ENCODE results near the gene TMEM8B. TPM values are rescaled to one million over a fixed set of nuclear protein-coding genes. Genes with fewer than 3 reads are reported as not detected.

Gene TMEM8B
- total RNA-seq, 2 experiments from 2014 or later = 5.8 to 6.9 TPM

- POLR2A ChIA-PET = no interaction called here
Observed at GRCh38 chr9:35856882-35857281, 27.9 kb downstream of the TMEM8B start.

DNA sequence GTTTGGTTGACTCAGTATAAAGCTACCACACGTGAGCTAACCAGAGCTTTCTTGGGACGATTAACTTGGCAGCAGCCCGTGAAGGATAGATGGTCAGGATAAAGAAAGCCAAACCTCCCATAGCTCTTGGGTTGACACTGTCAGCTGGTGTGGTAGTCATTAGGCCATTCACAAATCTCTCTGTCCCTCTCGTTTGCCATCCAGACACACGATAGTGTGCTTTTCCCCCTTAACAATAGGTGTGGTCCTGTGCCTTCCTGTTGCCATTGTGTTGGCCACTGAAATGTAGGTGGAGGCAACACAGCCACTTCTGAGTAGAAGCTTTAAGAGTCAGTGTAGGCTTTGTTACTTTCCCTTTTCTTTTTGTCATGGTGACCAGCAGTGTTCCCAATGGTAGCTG lies 29.4 kb downstream of the TMEM8B start:
- POLR2A ChIA-PET = no interaction called here
- no peaks in the 10 kb centered on the region for H3K9me3 Mint-ChIP-seq (ENCODE audit: low read depth)
- intact Hi-C loops (cut with DNase I, micrococcal nuclease) = no loop called here
- H3K27me3 Mint-ChIP-seq = peaks cover 5% of the 10 kb centered on the region
- no peaks in the 10 kb centered on the region for H3K36me3 Mint-ChIP-seq (ENCODE audit: low read depth)
- no peak overlapping the region for H3K27ac Mint-ChIP-seq
- DNase-seq = no peak
- CTCF ChIA-PET = interaction anchor here (0.6 to 2.4 kb wide), 7 partner anchors 20 to 247 kb away, joined by 3 to 10 read pairs (median 5); no protein-coding TSS in a partner anchor
- H3K4me1 Mint-ChIP-seq = no peaks in the 10 kb centered on the region
- no peak for ATAC-seq
- no peak overlapping the region for H3K4me3 Mint-ChIP-seq

More at GRCh38 chr9:35856882-35857281, 27.9 kb downstream of the TMEM8B start:
- intact Hi-C loops (cut with DNase I, micrococcal nuclease) = no loop called here
- no peaks in the 10 kb centered on the region for H3K9me3 Mint-ChIP-seq (ENCODE audit: low read depth)
- H3K36me3 Mint-ChIP-seq (ENCODE audit: low read depth) = no peaks in the 10 kb centered on the region
- DNase-seq = no peak
- H3K4me1 Mint-ChIP-seq = no peaks in the 10 kb centered on the region
- H3K4me3 Mint-ChIP-seq = no peak overlapping the region
- no peak for ATAC-seq
- H3K27me3 Mint-ChIP-seq = peaks cover 5% of the 10 kb centered on the region
- no peak overlapping the region for H3K27ac Mint-ChIP-seq
- CTCF ChIA-PET = interaction anchor here (0.7 to 2.4 kb wide), 7 partner anchors 25 to 82 kb away, joined by 3 to 10 read pairs (median 4); no protein-coding TSS in a partner anchor

- Mint-ChIP-seq H3K36me3 (ENCODE audit: low read depth) (no peaks in the 10 kb centered on the region), H3K27me3 (peaks cover 5% of the 10 kb centered on the region), H3K4me3 (no peak overlapping the region), H3K4me1 (no peaks in the 10 kb centered on the region), H3K27ac (no peak overlapping the region), H3K9me3 (ENCODE audit: low read depth) (no peaks in the 10 kb centered on the region)
- DNase-seq (peak; percentile 45), ATAC-seq (peak; percentile 74)
- intact Hi-C loops (cut with DNase I, micrococcal nuclease) = no loop called here
- CTCF ChIA-PET = interaction anchor here (0.6 to 1.0 kb wide), 3 partner anchors 19 to 140 kb away, joined by 3 to 4 read pairs (median 3); no protein-coding TSS in a partner anchor
- POLR2A ChIA-PET = interaction anchor here (0.6 kb wide), 1 partner anchor 698 kb away, joined by 3 read pairs; no protein-coding TSS in a partner anchor
Observed at GRCh38 chr9:35859310-35859989, 30.4 kb downstream of the TMEM8B start.

DNA sequence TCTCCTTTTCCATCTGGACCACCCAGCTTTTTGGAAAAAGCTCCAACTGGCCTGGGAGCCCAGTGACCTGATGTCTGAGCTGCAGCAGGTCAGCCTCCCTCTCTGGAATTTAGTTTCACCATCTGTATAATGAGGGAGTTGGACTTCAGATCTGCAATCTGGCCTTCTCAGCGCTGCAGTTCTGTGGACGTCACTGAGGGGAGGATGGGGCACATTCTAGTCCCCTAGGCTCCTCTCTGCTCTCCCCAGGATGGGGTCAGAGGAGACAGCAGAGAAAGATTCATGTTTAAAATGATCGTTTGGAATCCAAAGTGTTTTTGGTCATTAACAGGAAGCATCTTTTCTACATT lies 30.9 kb downstream of the TMEM8B start:
- Mint-ChIP-seq H3K4me3 (no peak overlapping the region), H3K27me3 (peaks cover 5% of the 10 kb centered on the region), H3K27ac (no peak overlapping the region), H3K9me3 (ENCODE audit: low read depth) (no peaks in the 10 kb centered on the region), H3K36me3 (ENCODE audit: low read depth) (no peaks in the 10 kb centered on the region), H3K4me1 (no peaks in the 10 kb centered on the region)
- intact Hi-C loops (cut with DNase I, micrococcal nuclease) = no loop called here
- DNase-seq (no peak), ATAC-seq (no peak)
- CTCF ChIA-PET = interaction anchor here (0.6 to 1.0 kb wide), 3 partner anchors 16 to 139 kb away, joined by 3 to 4 read pairs (median 3); no protein-coding TSS in a partner anchor
- POLR2A ChIA-PET = interaction anchor here (0.6 kb wide), 1 partner anchor 699 kb away, joined by 3 read pairs; no protein-coding TSS in a partner anchor

GRCh38 chr9:35861161-35861897 lies 32.3 kb downstream of the TMEM8B start:
- H3K4me1 Mint-ChIP-seq = no peaks in the 10 kb centered on the region
- intact Hi-C loops (cut with DNase I, micrococcal nuclease) = no loop called here
- ATAC-seq (no peak), DNase-seq (no peak)
- no peak overlapping the region for H3K4me3 Mint-ChIP-seq
- H3K9me3 Mint-ChIP-seq (ENCODE audit: low read depth) = no peaks in the 10 kb centered on the region
- ChIA-PET CTCF (interaction anchor here (0.6 to 2.5 kb wide), 5 partner anchors 17 to 167 kb away, joined by 3 to 8 read pairs (median 3); no protein-coding TSS in a partner anchor), POLR2A (no interaction called here)
- no peak overlapping the region for H3K27ac Mint-ChIP-seq
- H3K27me3 Mint-ChIP-seq = peaks cover 5% of the 10 kb centered on the region
- no peaks in the 10 kb centered on the region for H3K36me3 Mint-ChIP-seq (ENCODE audit: low read depth)

DNA sequence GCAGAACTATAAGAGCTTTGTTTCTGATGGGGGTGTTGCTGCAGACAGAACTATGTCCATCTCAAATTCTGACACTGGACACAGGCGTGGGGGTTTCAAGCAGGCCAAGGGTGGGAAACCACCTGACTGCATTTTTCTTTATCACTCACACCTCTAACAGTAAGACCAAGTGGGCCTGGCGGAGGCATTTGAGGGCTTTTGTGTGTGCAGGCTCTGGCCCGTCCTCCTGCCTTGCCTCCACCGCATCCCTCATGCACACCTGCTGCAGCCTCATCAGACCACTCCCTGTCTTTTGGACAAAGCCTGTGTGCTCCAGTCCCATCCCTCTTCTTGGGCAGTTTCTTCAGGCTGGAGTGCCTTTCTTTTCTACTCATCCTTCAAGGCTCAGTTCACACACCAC lies 33.3 kb downstream of the TMEM8B start:
- no peak overlapping the region for H3K27ac Mint-ChIP-seq
- ChIA-PET POLR2A (no interaction called here), CTCF (interaction anchor here (0.7 to 2.5 kb wide), 3 partner anchors 16 to 168 kb away, joined by 3 to 8 read pairs (median 3); no protein-coding TSS in a partner anchor)
- H3K4me3 Mint-ChIP-seq = no peak overlapping the region
- ATAC-seq (no peak), DNase-seq (no peak)
- H3K4me1 Mint-ChIP-seq = no peaks in the 10 kb centered on the region
- no peaks in the 10 kb centered on the region for H3K36me3 Mint-ChIP-seq (ENCODE audit: low read depth)
- H3K9me3 Mint-ChIP-seq (ENCODE audit: low read depth) = no peaks in the 10 kb centered on the region
- intact Hi-C loops (cut with DNase I, micrococcal nuclease) = no loop called here
- peaks cover 5% of the 10 kb centered on the region for H3K27me3 Mint-ChIP-seq

DNA sequence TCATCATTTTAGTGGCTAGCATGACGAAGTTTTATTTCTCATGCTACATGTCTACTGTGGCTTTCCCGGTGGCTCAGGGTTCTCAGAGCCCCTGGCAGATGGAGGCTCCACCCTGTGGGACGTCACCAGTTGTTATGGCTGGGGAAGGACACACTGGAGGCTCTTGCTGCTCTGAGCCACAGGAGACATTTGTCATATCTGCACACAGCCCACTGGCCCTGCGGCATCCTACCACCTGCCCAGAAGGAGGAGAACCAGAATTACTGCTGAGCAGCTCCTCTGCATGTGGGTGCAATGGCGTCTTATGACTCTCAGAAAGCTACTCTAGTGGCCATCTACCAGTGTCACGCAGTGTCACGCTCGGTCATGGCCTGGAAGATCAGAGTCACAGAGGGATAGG lies 34.6 kb downstream of the TMEM8B start:
- ATAC-seq (no peak), DNase-seq (no peak)
- H3K36me3 Mint-ChIP-seq (ENCODE audit: low read depth) = no peaks in the 10 kb centered on the region
- CTCF ChIA-PET = interaction anchor here (0.6 to 1.5 kb wide), 2 partner anchors 11 to 77 kb away, joined by 3 to 8 read pairs; no protein-coding TSS in a partner anchor
- intact Hi-C loops (cut with DNase I, micrococcal nuclease) = no loop called here
- H3K4me3 Mint-ChIP-seq = no peak overlapping the region
- peaks cover 5% of the 10 kb centered on the region for H3K27me3 Mint-ChIP-seq
- H3K9me3 Mint-ChIP-seq (ENCODE audit: low read depth) = no peaks in the 10 kb centered on the region
- POLR2A ChIA-PET = no interaction called here
- H3K27ac Mint-ChIP-seq = no peak overlapping the region
- no peaks in the 10 kb centered on the region for H3K4me1 Mint-ChIP-seq

DNA sequence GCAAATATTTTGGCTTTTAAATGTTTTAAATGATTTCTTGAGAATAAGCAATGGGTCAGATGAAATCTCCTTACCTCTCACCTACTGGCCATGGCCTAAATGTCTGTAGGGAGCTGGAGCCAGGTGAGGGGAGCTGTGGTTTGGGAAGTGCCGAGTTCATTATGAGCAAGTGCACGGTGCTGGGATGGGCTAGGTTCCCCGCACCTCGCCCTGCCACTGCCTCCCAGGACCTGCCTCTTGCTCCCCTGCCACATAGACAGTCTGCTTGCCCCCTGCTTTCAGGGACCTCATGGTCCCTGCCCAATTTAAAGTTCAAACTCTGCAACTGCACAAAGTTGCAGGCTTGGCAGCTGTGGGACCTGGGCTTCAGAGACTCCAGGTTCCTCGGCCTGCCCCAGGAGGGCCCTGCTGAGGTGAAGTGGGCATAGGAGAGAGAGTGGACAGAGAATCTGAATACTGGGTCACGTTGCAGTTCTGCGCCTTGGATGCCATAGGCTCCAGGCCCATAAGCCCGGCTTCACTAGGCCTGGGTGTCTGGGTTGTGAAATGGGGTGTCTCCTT lies 35.7 kb downstream of the TMEM8B start:
- CTCF ChIA-PET = interaction anchor here (0.7 to 1.5 kb wide), 3 partner anchors 12 to 738 kb away, joined by 3 to 8 read pairs (median 4); no protein-coding TSS in a partner anchor
- ATAC-seq = no peak
- intact Hi-C loops (cut with DNase I, micrococcal nuclease) = no loop called here
- POLR2A ChIA-PET = no interaction called here
- no peaks in the 10 kb centered on the region for H3K4me1 Mint-ChIP-seq
- DNase-seq = no peak
- H3K27me3 Mint-ChIP-seq = peaks cover 5% of the 10 kb centered on the region
- no peak overlapping the region for H3K27ac Mint-ChIP-seq
- H3K36me3 Mint-ChIP-seq (ENCODE audit: low read depth) = no peaks in the 10 kb centered on the region
- H3K4me3 Mint-ChIP-seq = no peak overlapping the region
- no peaks in the 10 kb centered on the region for H3K9me3 Mint-ChIP-seq (ENCODE audit: low read depth)

DNA sequence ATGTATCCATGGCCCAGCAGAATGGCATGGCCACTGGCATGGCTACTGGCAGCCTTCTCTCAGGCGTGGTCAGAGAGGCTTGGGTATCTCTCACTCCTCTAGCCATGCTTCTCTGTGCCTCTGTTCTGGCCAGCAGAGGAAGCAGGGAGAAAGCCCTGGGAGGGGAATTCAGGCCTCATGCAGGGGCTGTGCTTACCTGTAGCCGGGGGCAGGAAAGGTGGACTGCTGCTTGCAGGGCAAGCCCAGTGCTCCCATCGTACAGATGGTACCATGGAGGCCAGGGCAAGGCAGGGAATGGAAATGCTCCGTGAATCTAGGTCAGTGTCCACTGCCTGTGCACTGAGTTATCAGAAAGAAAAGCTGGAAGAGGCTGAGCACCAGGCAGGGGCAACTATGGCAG lies 38.5 kb downstream of the TMEM8B start:
- no peaks in the 10 kb centered on the region for H3K4me1 Mint-ChIP-seq
- ATAC-seq (no peak), DNase-seq (no peak)
- H3K27ac Mint-ChIP-seq = no peak overlapping the region
- ChIA-PET CTCF (interaction anchor here (0.9 kb wide), 1 partner anchor 77 kb away, joined by 3 read pairs; no protein-coding TSS in a partner anchor), POLR2A (no interaction called here)
- intact Hi-C loops (cut with DNase I, micrococcal nuclease) = no loop called here
- H3K36me3 Mint-ChIP-seq (ENCODE audit: low read depth) = no peaks in the 10 kb centered on the region
- no peaks in the 10 kb centered on the region for H3K27me3 Mint-ChIP-seq
- no peaks in the 10 kb centered on the region for H3K9me3 Mint-ChIP-seq (ENCODE audit: low read depth)
- H3K4me3 Mint-ChIP-seq = no peak overlapping the region

DNA sequence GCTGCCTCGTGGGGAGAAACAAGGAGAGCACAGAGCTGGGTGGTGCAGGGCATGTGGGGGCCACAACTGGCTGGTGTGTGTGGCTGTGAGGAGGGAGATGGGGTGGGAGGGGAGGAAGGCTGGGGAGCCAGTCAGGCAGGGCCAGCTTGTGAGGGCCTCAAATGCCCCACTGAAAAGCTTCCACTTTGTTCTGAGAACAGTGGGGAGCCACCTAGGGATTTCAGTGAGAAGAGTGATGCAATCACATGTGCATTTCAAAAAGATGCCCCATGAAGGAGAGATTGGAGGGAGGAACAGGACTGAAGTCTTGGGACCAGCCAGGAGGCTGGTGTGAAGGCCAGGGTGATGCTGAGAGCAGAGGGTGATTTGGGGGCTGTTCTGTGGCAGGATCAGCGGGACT lies 39.9 kb downstream of the TMEM8B start:
- ChIA-PET POLR2A (no interaction called here), CTCF (interaction anchor here (2.0 kb wide), 1 partner anchor 13 kb away, joined by 9 read pairs; no protein-coding TSS in a partner anchor)
- Mint-ChIP-seq H3K9me3 (ENCODE audit: low read depth) (no peaks in the 10 kb centered on the region), H3K27ac (no peak overlapping the region), H3K36me3 (ENCODE audit: low read depth) (no peaks in the 10 kb centered on the region), H3K27me3 (no peaks in the 10 kb centered on the region), H3K4me1 (no peaks in the 10 kb centered on the region), H3K4me3 (no peak overlapping the region)
- intact Hi-C loops (cut with DNase I, micrococcal nuclease) = no loop called here
- ATAC-seq (no peak), DNase-seq (no peak)

- H3K4me1 Mint-ChIP-seq = no peaks in the 10 kb centered on the region
- H3K27me3 Mint-ChIP-seq = no peaks in the 10 kb centered on the region
- no peak overlapping the region for H3K4me3 Mint-ChIP-seq
- ATAC-seq = no peak
- intact Hi-C loops (cut with DNase I, micrococcal nuclease) = no loop called here
- ChIA-PET CTCF (interaction anchor here (2.0 kb wide), 1 partner anchor 13 kb away, joined by 9 read pairs; no protein-coding TSS in a partner anchor), POLR2A (no interaction called here)
- DNase-seq = no peak
- H3K9me3 Mint-ChIP-seq (ENCODE audit: low read depth) = no peaks in the 10 kb centered on the region
- H3K36me3 Mint-ChIP-seq (ENCODE audit: low read depth) = no peaks in the 10 kb centered on the region
- no peak overlapping the region for H3K27ac Mint-ChIP-seq
Observed at GRCh38 chr9:35869621-35870216, 40.7 kb downstream of the TMEM8B start.

All from activated CD4-positive, alpha-beta T cell treated with anti-CD3 and anti-CD28 coated beads for 36 hours (primary cell).